ENCODE data around the gene COL23A1.
"Not testable (repeated sequence)": the region's sequence is repeated elsewhere in the genome, so short reads cannot be mapped to it uniquely, and the experiment has no call there.

Gene COL23A1

DNA sequence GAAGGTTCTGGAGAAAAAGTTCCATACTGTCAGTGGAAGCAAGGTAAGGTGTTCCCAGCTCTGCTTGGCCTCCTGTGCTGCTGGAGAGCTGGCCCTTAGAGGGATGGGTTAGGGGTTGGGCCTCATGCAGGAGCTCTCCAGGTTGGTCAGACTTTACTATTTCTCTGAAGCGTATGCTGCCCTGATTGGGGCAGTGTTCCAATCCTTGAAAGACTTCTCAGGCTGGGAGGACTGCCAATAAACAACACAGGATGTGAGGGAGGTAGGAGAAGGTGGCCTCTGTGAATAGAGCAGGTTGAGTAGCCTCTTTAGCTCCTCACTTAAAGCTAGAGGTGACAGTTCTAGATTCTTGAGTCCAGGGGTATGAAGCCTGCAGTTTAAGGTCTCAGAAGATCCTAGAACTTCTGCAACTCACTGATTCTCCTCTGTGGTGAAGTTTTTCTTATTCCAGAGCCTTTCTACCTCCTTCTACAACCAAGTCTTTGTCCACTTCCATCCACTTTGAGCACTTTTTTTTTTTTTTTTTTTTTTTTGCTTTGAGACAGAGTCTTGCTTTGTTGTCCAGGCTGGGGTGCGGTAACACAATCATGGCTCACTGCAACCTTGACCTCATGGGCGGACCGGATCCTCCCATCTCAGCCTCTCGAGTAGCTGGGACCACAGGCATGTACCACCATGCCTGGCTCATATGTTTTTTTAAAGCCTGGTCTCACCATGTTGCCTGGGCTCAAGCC lies 382.8 kb downstream of the COL23A1 start:
- no peak for DNase-seq (ENCODE audit: extremely low read depth in 1 of 2, low read depth in 1 of 2)

DNA sequence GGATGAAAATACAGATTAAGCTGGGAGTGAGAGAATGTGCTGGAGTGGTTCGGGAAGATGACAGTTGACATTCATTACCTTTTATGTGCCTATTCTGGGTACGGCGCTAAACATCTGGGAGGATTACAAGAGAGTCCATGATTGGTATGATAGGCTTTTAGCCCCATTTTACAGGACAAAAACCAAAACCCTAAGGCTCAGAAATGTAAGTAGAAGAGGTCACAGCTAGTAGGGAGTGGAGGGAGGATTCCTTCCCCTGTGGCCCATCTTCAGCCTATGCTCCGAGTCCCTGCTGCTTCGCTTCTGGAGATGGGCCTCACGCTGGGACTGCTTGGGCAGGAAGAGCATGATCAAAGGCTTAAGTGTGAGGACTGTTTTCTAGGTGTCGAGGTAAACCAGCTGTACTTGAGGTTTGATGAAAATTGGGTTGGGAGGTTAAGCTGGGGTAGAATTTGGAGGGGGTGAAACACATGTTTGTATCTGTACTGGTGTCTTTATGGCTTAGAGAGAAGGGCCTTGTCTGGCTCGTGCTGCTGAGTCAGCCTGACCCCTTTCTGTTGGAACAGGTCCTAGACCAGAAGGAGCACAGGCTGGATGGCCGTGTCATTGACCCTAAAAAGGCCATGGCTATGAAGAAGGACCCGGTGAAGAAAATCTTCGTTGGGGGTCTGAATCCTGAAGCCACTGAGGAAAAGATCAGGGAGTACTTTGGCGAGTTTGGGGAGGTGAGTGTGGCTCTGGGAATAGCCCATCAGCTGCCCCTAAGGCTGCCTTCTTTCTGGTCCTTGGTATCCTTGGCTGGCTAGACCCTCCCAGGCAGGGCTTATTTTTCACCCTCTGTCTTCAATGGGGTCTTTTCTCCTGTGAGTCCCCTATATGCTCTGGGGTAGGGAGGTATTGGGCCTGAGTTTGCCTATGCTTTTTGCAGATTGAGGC lies 383.8 kb downstream of the COL23A1 start:
- DNase-seq (ENCODE audit: extremely low read depth in 1 of 2, low read depth in 1 of 2), result no peak

DNA sequence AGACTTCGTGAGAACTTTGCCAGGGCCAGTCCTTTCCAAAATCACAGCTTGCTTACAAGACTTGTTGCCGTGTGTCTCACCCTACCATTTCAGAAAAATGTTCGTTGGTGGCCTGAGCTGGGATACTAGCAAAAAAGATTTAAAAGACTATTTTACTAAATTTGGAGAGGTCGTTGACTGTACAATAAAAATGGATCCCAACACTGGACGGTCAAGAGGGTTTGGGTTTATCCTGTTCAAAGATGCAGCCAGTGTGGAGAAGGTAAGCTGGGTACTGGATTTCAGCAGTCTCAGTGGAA lies 384.5 kb downstream of the COL23A1 start:
- DNase-seq (ENCODE audit: extremely low read depth in 1 of 2, low read depth in 1 of 2), result no peak

DNA sequence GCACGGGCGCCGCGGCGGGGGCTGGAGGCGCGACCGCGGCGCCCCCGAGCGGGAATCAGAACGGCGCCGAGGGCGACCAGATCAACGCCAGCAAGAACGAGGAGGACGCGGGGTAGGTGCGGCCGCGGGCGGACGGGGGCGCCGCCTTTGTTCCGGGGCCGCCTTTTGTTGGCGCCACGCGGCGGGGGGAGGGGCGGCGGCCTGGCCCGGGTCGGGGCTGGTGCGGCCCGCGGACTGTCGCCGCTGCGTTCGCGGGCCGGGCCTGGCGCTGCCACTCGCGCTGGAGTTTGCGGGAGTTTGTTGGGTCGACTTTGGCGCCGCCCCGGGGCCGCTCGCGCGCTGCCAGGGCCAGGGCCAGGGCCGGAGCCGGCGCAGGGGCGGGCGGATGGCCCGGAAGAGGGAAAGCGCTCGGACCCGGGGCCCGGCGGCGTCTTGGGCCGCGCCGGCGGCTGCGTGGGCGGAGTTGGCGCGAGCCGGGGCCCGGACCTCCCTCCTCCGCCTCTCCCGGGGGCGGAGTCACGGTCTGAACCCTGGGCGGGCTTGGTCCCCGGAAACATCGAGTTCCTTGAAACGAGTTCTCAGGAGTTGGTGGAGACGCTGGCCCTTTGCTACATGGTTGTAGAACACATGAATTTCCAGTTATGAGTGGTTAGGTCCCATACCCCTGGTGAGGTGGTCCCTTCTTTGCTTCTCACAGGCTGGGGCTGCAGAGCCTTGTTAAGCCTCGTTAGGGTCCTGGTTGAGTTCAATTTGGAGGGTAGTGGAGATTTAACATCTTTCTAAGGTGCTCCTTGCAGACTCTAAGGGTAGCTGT lies 385.1 kb downstream of the COL23A1 start:
- DNase-seq (ENCODE audit: extremely low read depth in 1 of 2, low read depth in 1 of 2), result peak; percentile 64 to 70

DNA sequence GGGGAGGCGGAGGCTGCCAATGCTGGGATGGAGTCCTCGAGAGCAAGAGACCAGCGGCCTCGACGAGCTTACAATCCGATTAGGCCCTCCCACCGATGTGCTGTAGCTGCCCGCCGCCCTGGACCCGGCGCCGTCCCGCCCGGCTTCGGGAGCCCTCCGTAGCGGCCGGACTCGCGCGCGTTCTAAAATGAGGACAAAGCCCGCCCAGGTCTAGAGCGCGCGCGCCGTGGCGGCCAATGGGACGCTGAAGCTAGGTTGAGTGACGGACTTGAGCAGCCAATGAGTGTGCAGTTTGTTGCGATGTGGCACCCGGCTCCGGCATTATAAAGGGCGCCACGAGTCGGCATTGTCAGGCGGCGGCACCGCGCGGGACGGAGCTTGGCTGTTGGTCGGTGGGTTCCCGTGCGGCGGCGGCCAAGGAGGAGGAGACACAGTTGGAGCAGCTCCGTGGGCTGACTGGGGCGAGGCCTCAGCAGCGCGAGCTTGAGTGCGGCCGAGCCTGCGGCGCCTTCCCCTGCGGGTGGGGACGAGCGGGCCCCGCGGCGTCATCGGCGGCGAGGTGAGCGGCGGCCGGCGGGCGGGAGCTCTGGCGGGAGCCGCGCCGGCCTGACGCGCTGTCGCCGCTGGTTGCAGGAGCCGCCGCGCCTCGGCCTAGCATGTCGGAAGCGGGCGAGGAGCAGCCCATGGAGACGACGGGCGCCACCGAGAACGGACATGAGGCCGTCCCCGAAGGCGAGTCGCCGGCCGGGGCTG lies 385.8 kb downstream of the COL23A1 start, which contains the start of gene HNRNPAB:
TSS of gene HNRNPAB (plus strand) at position 352 of the 753 bp plus-strand sequence. CDS start at position 657, 305 bp downstream.
- DNase-seq (ENCODE audit: extremely low read depth in 1 of 2, low read depth in 1 of 2), result peak; percentile 89 to 90

DNA sequence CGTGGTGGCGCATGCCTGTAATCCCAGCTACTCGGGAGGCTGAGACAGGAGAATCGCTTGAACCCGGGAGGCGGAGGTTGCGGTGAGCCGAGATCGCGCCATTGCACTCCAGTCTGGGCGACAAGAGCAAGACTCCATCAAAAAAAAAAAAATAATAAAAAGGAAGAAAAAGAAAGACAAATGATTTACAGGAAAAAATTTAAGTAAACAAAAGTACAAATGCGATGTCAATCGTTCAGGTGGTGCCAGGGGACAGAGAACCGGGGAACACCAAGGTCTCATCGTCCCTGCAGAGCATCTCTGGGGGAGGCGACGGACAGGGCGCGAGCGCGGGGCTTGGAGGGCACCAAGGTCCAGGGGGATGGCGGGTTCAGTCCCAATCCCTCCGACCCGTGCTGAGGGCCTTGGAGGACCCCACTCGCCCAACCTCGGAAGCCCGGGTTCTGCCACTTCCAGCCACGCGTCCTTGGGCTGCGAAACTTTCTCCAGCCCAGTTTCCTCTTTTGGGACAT lies 386.5 kb downstream of the COL23A1 start:
- DNase-seq (ENCODE audit: extremely low read depth in 1 of 2, low read depth in 1 of 2), result no peak

DNA sequence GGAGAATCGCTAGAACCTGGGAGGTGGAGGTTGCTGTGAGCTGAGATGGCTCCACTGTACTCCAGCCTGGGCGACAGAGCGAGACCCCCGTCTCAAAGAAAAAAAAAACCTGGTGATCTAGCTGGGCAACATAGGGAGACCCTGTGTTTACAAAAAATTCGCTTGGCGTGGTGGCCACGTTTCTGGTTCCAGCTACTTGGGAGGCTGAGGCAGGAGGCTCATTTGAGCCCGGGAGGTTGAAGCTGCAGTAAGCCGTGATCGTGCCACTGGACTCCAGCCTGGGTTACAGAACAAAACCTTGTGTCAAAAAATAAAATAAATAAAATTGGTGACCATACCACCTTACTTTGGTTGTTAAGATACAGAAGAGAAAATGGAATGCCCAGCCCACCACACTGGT lies 387.7 kb downstream of the COL23A1 start:
- DNase-seq (ENCODE audit: extremely low read depth in 1 of 2, low read depth in 1 of 2), result no peak

DNA sequence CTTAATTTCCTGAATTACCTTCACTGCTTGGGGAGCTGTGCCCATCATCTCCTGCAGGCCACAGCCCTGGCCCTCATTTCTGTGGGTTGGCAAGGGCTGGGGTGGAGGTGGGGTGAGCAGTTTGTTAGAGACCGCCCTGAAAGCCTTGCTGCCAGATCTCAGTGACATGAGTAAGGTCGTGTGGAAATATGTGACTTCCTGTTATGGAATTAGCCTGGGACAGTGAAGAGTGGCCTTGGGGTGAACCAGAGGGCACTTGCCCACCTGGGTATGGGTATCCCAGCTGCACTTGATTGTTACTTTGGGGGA lies 388.3 kb downstream of the COL23A1 start:
- no peak for DNase-seq (ENCODE audit: extremely low read depth in 1 of 2, low read depth in 1 of 2)

DNA sequence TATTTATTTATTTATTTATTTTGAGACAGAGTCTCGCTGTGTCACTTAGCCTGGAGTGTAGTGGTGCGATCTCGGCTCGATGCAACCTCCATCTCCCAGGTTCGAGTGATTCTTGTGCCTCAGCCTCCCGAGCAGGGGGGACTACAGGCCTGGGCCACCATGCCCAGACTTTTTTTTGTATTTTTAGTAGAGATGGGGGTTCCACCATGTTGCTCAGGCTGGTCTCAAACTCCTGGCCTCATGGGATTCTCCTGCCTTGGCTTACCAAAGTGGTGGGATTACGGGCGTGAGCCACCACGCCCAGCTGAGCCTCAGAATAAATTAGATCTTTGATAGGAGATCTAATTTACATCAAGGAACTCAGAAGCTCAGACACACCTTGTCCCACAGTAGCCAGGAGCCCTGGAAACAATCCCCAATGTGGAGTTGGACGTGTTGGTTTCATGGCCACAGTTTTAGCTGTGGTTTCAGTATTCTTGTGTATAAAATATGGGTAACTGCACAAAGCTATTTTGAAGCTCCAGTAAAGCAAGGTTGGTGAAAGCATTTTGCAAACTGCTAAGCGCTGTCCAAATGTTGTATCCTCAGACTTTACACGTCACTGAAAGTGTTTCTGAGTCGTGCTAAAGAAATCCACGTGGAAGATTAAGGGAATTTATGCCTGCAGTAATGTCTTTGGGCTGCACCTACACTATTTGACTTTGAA lies 388.8 kb downstream of the COL23A1 start:
- DNase-seq (ENCODE audit: extremely low read depth in 1 of 2, low read depth in 1 of 2), result no peak

DNA sequence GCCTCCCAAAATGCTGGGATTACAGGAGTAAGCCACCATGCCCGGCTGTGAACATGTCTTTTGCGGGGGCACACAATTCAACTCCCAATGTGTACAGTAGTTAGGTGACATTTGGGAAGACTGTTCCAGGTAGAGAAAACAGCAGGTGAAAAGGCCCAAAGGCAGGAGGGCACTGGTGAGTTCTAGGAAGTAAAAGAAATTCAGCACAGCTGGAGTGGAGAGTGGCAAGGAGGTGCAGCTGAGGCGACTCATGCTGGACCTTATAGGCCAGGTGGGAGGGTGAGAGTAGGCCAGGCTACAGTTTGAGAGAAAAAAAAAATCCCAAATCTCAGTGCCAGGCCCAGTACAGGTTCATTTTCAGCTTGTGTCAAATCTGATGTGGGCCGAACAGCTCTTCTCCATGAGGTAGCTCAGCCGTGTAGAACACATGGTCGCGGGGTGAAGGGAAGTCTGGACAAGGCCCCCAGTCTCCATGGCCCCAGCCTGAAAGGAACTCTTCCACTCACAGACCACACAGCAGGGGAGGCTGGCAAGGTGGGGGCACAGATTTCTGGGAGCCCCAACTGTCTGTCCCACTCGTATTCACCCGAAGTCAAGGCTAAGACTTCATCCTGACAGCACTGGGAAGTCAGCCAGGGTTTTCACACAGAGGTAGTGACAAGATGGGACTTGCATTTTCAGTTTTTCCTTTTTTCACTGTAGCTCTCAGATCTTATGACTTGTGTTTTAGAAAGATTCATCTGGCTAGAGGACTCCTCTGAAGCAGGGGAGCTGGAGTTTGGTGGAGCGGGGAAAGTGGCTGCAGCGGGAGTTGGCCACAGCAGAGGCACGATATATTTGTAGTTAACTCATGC lies 390.4 kb downstream of the COL23A1 start:
- DNase-seq (ENCODE audit: extremely low read depth in 1 of 2, low read depth in 1 of 2), result no peak

DNA sequence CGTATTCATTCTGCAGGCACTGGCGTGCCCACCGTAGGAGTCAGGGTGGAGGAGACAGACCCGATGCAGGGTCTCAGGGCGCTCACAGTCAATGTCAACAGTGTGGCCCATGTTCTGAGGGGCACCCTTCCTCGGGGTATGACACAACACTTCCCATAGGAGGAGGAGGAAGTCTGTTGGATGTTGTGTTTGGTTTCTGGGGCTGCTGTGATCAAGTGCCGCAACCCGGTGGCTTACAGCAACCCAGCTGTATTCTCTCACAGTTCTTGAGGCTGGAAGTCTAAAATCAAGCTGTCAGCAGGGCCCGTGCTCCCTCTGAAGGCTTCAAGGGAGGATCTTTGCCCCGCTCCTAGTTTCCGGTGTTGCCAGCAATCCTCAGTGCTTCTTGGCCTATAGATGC lies 391.5 kb downstream of the COL23A1 start:
- no peak for DNase-seq (ENCODE audit: extremely low read depth in 1 of 2, low read depth in 1 of 2)

DNA sequence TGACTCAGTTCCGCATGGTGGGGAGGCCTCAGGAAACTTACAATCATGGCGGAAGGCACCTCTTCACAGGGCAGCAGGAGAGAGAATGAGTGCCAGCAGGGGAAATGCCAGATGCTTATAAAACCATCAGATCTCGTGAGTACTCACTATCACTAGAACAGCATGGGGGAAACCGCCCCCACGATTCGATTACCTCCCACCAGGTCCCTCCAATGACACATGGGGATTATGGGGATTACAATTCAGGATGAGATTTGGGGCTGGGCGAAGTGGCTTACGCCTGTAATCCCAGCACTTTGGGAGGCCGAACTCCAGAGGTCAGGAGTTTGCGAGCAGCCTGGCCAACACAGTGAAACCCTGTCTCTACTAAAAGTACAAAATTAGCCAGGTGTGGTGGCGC lies 392.0 kb downstream of the COL23A1 start:
- not testable (repeated sequence) for DNase-seq (ENCODE audit: extremely low read depth in 1 of 2, low read depth in 1 of 2)

DNA sequence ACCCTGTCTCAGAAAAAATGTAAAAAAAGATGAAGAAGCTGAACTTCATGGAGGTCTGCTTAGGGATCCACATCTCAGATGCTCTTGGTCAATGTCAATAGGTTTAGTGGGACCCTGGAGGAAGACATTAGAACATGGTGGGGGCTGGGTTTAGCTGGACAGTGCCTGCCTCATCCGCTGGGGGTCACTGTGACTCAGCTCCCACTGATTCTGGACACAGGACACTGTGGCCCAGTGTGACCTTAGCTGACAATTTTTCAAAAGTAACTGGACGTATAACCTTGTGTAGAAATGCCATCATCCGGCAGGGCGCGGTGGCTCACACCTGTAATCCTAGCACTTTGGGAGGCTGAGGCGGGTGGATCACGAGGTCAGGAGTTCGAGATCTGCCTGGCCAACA lies 393.2 kb downstream of the COL23A1 start:
- DNase-seq (ENCODE audit: extremely low read depth in 1 of 2, low read depth in 1 of 2), result no peak

DNA sequence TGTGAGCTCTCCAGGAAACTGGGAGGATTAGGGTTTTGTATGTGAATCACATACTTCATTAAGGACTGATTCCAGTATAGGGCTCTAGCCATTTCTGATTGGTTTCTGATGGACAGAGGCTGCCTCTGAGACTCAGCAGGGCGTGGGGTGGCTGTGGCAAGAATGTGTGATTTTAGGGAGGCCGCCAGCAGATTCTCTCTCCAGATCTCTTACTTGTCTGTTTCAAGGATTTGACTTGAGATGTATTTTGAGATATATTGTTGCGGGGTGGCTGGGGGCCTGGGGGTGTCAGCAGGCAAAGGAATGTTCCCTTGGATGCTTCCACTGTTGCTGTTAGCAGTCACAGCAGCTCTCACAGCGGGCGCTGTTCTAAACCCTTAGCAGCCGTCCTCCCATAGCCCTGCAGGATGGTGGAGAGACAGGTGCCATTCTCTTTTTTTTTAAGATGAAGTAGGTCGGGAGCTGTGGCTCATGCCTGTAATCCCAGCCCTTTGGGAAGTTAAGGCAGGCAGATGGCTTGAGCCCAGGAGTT lies 393.8 kb downstream of the COL23A1 start:
- DNase-seq (ENCODE audit: extremely low read depth in 1 of 2, low read depth in 1 of 2), result no peak

DNA sequence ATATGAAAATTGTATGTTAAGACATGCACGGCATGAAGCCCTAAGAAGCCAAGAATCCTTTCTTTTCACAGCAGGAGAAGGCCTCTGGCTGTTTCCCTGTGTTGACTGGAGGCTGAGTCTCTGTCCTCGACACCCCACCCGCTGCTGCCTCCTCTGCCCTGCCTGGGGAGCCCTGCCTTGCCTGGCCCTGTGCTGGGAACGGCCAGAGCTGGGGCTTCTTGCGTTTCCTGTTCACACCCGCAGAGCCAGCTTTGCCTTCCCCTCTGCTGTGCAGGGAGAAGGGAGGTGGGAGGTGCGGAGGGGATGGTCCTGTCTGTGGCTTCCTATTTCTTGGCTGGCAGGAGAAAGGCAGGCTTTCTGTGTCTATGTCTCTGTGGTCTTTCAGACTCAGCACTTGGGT lies 396.2 kb downstream of the COL23A1 start:
- no peak for DNase-seq (ENCODE audit: extremely low read depth in 1 of 2, low read depth in 1 of 2)

DNA sequence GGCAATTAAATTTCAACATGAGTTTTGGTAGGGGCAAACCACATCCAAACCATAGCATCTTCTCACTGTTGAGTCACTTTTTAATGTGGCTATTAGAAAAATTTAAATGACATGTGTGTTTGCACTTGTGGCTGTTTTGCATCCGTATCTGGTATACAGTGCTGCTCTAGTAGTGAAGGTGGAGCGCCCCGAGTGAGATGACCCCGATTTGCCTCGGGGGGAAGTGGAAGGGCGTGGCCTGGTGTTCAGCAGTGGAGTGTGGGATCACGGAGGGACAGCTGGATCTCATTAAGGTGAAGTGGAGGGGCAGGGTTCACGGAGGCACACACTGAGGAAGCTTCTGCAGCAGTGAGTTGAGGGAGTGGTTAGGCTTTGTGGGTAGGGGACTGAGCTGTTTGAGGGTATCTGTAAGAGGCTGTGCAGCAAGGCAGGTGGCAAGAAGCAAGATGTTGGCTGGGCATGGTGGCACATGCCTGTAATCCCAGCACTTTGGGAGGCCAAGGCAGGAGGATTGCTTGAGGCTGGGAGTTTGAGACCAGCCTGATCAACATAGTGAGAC lies 396.9 kb downstream of the COL23A1 start:
- no peak for DNase-seq (ENCODE audit: extremely low read depth in 1 of 2, low read depth in 1 of 2)

DNA sequence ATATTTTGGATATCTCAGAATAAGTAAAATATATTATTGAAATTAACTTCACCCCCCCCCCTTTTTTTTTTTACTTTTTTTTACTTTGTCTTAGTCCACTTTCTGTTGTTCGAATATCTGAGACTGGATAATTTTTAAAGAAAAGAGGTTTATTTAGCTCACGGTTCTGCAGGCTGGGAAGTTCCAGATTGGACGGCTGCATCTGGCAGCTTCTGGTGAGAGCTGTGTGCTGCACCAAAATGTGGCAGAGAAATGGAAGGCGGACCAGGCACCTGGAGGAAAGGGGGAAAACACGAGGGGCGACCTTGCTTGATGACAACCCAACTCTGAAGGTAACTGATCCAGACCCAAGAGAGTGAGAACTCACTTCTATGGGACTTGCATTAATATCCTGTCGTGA lies 397.4 kb downstream of the COL23A1 start:
- DNase-seq (ENCODE audit: extremely low read depth in 1 of 2, low read depth in 1 of 2), result no peak

DNA sequence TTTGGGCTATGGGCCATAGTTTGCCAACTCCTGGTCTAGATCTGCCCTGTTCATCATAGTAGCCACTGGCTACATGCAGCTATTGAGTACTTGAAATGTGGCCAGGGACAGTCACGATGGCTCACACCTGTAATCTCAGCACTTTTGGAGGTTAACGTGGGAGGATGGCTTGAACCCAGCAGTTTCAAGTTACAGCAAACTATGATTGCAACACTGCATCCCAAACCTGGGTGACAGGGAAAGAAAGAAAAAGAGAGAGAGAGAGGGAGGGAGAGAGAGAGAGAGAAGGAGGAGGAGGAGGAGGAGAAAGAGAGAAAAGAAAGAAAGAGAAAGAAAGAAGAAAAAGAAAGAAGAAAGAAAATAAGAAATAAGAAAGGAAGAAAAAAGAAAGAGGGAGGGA lies 397.9 kb downstream of the COL23A1 start:
- DNase-seq (ENCODE audit: extremely low read depth in 1 of 2, low read depth in 1 of 2), result no peak

Data from stimulated activated CD8-positive, alpha-beta memory T cell treated with anti-CD3 and anti-CD28 coated beads, Interleukin-7, amount 100 ng/mL, for 48 hours (primary cell).